ENCODE results near the gene MAML2.

DNA sequence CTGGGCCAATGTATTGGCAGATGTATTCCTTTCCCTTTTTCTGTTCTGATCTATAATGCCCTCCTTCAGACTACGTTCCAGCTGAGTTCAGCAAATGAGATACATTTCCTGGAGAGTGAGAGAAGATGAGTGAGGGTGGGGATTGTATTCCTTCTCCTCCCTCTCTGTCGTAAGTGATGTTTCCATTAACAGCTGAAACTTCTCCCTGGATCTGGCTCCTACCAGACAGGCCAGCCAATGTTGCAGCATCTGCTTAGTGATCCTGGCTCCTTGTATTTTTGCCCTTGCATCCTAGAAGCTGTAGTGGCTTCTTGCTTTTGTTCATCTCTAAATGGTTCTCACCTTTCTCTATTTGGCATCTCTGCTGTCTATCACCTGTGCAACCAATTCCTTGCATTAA lies 370.9 kb downstream of the MAML2 start:
- TF ChIP-seq, protein P1, sequence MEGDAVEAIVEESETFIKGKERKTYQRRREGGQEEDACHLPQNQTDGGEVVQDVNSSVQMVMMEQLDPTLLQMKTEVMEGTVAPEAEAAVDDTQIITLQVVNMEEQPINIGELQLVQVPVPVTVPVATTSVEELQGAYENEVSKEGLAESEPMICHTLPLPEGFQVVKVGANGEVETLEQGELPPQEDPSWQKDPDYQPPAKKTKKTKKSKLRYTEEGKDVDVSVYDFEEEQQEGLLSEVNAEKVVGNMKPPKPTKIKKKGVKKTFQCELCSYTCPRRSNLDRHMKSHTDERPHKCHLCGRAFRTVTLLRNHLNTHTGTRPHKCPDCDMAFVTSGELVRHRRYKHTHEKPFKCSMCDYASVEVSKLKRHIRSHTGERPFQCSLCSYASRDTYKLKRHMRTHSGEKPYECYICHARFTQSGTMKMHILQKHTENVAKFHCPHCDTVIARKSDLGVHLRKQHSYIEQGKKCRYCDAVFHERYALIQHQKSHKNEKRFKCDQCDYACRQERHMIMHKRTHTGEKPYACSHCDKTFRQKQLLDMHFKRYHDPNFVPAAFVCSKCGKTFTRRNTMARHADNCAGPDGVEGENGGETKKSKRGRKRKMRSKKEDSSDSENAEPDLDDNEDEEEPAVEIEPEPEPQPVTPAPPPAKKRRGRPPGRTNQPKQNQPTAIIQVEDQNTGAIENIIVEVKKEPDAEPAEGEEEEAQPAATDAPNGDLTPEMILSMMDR (conservative IDR thresholded peaks at IDR 0.05): no peak
- TF ChIP-seq EZH2 (IDR thresholded peaks at IDR 0.05; ENCODE audit: low read depth): no peak

All from PC-9 (cell line).